Esophagus muscularis mucosa (tissue), 3 donors: ENCODE measurements around the gene C10orf71.

Experiments
- CTCF ChIP-seq, 3 experiments: fragments of 200-600 bp in 2 of 3; fragments of 450-650 bp in 1 of 3; sonication (generic) in 2 of 3; IDR thresholded peaks; one replicate each; pipeline ENCODE4 v1.5.1; 2017 to 2019; ENCODE audit warnings: antibody characterized with exemption in 3 of 3, mild to moderate bottlenecking in 2 of 3, moderate library complexity in 1 of 3
- POLR2AphosphoS5 ChIP-seq, 2 donors: sonication (generic); formaldehyde crosslinking; IDR thresholded peaks; one replicate each; pipeline ENCODE4 v1.6.1; 2017; ENCODE audit warnings: antibody characterized with exemption in 2 of 2

GRCh38 chr10:49292565-49293207 is 6.3 kb upstream of the C10orf71 start:
- TF ChIP-seq CTCF (IDR thresholded peaks at IDR 0.05), result no peak
- TF ChIP-seq POLR2AphosphoS5 (IDR thresholded peaks at IDR 0.05), result no peak
